T-helper 22 cell (primary cell): ENCODE data around the gene UBP1.
"Not testable (repeated sequence)": the region's sequence is repeated elsewhere in the genome, so short reads cannot be mapped to it uniquely, and the experiment has no call there.

Experiments used
- DNase-seq: peaks from one replicate; pipeline ENCODE4 v3.0.0-alpha.2; 2020; ENCODE audit warnings: low read depth

The UBP1 gene

DNA sequence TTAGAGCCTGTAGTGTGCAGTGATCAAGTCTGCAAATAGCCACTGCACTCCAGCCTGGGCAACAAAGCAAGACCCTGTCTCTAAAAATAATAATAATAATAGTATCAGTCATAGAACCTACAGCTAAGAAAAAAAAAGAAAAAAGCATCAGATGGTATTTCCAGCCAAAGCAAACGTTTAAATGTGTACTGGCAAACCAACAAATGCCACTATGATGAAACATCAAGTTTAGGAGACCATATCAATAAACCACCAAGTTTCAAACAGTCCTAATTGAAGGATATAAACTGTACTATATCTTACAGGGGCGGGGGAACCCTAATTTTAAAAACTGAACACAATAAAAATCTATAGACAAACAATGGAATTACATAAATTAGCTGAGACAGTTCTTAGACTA lies 6.4 kb downstream of the UBP1 start:
- no peak for DNase-seq

DNA sequence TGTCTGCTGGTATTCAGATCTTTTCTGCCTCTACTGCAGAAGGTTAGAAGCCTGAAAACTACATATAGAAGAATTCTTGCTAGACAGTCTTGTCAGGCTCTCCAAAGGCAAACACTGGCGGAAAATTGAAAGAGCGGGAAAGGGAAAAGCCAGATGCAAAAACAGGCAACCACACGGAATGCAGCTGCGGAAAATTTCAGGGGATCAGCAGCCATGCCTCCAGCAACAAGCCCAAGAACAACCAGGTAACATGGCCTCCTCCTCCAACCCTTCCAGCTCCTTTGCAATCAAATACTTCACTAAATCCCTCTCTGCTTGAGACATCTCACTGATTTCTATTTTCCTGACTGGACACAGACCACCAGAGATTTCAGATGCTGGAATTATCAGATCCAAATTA lies 9.6 kb downstream of the UBP1 start:
- no peak for DNase-seq

- no peak for DNase-seq
Observed at GRCh38 chr3:33430061-33430460, 10.1 kb downstream of the UBP1 start.

DNA sequence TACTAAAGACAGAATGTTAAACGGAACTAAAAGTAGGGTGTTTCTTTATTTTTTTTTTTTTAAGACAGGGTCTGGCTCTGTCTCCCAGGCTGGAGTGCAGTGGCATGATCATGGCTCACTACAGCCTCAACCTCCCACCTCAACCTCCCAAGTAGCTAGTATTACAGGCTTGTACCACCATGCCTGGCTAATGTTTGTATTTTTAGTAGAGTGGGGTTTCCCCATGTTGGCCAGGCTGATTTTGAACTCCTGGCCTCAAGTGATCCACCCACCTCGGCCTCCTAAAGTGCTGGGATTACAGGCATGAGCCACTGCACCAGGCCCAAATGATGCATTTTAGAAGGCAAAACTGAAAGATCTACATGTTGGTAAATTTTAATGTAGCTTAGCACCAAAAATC lies 10.9 kb downstream of the UBP1 start:
- not testable (repeated sequence) for DNase-seq

- DNase-seq, result no peak
Observed at GRCh38 chr3:33428734-33429133, 11.5 kb downstream of the UBP1 start.

DNA sequence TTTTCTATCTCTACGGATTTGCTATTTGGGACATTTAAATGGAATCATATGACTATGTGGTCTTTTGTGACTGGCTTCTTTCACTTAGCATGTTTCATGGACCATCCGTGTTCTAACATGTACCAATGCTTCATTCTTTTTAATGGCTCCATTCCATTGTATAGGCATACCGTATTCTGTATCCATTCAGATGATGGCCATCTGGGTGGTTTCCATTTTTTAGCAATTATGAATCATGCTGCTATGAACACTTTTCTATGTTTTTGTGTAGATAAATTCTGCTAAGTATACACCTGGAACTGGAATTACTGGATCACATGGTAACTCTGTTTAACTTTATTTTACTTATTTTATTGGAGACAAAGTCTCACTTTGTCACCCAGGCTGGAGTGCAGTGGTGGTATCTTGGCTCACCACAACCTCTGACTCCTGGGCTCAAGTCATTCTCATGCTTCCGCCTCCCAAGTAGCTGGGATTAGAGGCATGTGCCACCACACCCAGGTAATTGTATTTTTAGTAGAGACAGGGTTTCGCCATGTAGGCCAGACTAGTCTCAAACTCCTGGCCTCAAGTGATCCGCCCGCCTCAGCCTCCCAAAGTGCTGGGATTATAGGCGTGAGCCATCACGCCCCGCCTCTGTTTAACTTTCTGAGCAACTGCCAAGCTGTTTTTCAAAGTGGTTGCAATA lies 13.4 kb downstream of the UBP1 start:
- no peak for DNase-seq

DNA sequence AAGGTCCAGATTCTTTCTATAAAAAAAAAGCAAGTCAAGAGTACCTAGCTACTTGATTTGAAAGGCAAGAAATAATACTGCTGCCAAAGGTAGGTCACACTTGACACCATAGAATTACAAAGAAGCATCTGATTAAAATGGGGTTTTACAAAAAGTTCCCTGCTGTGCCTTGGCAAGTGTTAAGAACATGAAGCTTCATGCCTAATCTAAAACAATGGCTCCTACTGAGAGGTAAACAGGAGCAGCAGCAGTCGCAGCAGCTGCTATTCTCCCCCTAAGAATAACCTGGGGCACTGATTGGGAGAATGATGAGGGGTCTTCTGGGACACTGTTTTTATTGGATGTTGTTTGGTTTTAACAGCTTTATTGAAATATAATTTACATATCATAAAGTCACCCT lies 14.1 kb downstream of the UBP1 start:
- no peak for DNase-seq

DNA sequence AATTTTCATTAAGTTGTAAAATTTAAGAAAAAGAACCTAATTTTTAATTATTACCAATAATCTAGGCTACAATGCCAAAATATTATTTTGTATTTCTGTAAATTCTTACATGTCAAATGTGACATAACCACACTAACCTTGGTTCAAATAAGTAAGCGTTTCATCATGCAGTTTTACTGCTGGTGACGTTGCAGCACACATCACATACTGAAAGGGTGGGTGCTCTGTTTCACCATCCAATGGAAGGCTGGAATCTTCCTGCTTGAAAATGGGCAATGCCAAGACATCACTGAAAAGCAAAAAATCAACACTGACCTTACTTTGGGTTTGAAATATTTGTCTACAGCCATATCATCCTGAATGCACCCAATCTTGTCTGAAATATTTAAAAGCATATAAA lies 14.8 kb downstream of the UBP1 start:
- no peak for DNase-seq

DNA sequence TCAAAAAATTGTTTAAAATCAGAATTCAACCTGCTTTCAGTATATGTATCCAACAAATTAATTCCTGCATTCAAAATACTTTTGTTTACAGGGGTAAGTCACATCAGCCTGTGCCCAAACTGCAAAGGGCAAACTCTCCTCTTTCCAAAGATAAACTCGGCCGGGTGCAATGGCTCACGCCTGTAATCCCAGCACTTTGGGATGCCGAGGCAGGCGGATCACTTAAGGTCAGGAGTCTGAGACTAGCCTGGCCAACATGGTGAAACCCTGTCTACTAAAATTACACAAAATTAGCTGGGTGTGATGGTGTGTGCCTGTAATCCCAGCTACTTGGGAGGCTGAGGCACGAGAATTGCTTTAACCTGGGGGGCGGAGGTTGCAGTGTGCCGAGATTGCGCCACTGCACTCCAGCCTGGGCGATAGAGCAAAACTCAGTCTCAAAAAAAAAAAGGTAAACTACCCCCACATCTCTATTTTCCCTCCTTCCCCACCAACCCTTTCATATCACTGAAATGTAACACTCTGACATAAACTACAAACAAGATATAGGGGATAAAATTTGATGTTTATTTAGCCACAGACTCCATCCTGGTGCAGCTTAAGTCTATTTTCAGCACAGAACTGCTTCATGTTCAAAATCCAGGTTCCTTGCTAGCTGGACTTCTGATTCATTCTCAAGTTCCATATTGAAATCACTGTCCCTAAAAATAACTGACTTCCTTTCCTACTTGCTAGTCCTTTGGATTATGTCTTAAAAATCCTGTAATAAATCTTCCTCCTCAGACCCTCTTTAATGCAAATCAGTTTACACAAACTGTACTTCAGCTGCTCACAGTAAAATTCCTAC lies 15.4 kb downstream of the UBP1 start:
- DNase-seq, result no peak

DNA sequence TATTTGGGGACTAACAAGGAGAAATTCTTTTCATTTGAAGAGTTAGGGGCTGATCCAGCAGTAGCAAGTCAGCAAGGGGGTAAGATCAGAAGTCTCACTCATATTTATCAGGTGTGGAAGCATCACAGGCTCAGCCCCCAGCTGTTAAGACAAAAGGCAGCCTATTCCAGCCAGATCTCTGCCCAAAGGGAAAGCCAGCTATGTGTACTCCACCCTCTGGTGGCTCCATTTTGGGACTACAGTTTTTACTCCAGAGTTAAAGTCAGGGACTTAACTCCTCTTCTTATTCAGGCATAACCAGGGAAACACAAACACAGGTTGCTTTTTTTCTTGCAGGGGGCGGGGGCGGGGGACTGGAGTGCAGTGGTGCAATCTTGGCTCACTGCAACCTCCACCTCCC lies 19.2 kb downstream of the UBP1 start:
- DNase-seq, result no peak

DNA sequence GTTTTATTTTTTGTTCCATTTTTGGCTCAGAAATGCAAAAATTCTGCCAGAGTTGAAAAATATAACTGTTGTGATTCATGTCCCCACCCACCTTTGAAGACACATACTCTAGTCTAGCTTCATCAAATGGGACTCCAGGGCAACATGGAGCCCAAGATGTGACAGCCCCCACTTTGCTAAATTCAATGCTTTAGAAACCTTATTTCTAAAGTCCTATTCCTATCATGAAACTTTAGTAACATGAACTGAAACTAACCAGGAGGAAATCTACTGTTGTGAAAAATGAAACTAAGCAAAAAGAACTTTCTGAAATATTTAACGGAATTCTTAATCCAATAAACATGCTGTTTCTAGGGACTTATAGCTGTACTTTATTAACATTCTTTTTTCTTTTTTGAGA lies 20.3 kb downstream of the UBP1 start:
- DNase-seq, result no peak

- DNase-seq, result no peak
Observed at GRCh38 chr3:33417066-33417673, 23.0 kb downstream of the UBP1 start.

DNA sequence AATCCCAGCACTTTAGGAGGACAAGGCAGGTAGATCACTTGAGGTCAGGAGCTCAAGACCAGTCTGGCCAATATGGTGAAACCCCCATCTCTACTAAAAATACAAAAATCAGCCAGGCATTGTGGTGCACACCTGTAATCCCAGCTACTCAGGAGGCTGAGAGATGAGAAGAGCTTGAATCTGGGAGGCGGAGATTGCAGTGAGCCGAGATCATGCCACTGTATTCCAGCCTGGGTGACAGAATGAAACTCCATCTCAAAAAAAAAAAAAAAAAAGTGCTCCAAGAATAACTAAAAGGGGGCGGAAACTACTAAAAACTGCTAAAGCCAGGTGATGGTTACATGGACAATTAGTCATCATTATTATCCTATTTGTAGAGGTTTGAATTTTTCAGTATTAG lies 29.4 kb downstream of the UBP1 start:
- DNase-seq, result not testable (repeated sequence)

DNA sequence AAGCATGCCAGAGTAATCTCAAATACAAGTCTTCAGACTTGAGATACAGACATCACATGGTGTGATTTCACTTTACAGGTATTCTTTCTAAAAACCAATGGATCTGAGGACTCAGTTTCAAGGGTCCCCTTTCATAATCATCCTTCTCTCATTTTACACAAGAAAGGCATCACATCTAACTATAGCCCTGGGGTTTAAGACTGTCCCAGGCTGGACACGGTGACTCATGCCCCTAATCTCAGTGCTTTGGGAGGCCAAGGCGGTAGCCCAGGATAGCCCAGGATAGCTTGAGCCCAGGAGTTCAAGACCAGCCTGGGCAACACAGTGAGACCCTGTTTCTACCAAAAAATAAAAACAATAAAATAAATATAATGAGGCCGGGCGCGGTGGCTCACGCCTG lies 36.4 kb downstream of the UBP1 start:
- no peak for DNase-seq

GRCh38 chr3:33402936-33403335 lies 37.3 kb downstream of the UBP1 start:
- no peak for DNase-seq

- DNase-seq, result no peak
Observed at GRCh38 chr3:33401781-33402180, 38.4 kb downstream of the UBP1 start.

- DNase-seq, result no peak
Observed at GRCh38 chr3:33398410-33398809, 41.8 kb downstream of the UBP1 start.

DNA sequence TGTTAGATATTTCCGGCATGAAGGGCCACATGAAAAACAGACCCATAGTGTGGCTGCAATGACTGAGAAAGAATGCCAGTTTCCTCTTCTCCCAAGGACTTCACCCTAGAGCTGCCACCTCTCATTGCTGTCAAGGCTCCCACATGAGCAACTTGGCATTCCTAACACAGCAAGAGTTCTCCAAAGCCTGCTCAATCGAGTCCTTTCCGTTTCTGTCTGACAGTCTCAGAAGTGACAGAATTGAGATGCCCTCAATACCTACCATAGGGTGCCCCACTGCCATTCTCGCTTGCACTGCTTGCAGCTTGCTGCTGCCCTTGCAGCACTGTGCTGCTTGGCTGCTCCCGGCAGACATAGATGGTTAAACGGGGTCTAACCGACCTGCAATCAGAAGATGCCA lies 44.3 kb downstream of the UBP1 start:
- no peak for DNase-seq

- no peak for DNase-seq
Observed at GRCh38 chr3:33394403-33395054, 45.7 kb downstream of the UBP1 start.

DNA sequence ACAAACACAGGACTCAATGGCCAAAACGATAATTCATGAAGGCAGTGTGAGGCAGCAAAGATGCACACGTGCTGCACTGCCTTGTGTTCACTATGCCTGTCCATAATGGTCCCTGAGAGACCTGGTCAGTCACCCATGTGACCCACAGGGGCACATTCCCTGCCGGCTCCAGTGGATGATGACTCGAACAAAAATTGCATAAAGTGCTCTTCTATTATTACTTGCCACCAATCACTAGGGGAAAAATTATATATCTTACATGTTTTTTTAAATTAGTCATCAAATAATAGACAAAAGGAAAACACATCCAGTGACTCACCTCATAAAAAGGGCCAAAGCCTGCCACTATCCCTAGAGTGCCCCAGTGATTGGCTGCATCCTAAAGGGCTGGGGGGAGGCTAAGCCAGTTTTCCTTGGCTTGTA lies 47.5 kb downstream of the UBP1 start:
- no peak for DNase-seq

GRCh38 chr3:33392144-33392543 lies 48.1 kb downstream of the UBP1 start:
- no peak for DNase-seq

- DNase-seq, result no peak
Observed at GRCh38 chr3:33391255-33391995, 48.8 kb downstream of the UBP1 start.
